ENCODE results near the gene SERPINE2.

DNA sequence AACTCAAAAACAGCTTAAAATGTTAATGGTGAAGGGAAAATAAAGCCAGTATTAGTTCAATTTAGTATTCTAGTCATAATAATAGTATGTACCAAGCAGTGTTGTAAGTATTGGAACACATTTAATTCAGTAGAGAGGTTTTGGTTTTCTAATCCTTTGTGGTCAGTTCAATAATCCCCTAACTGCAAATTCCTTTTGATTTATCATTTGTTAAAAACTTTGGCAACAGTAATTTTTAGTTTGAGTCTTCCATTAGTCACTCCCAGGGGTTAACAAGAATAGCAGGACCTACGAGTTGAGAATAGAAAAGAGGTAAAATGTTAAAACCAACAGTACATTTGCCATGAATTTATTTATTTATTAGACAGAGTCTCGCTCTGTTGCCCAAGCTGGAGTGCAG is 71.1 kb downstream of the SERPINE2 start:
- TF ChIP-seq MAX (IDR thresholded peaks at IDR 0.05; ENCODE audit: insufficient read depth, insufficient read length) = no peak
- TF ChIP-seq CTCF (IDR thresholded peaks at IDR 0.05; ENCODE audit: extremely low read depth in 1 of 2, insufficient read depth in 1 of 2, low read depth in 1 of 2, low read length in 2 of 2) = no peak
- TF ChIP-seq POLR2A (IDR thresholded peaks at IDR 0.05; ENCODE audit: low read depth, low read length) = no peak
- TF ChIP-seq EZH2 (IDR thresholded peaks at IDR 0.05; ENCODE audit: borderline replicate concordance, low read depth, low read length, severe bottlenecking) = no peak
- TF ChIP-seq POLR2AphosphoS5 (IDR thresholded peaks at IDR 0.05; ENCODE audit: insufficient read depth, low read depth, low read length) = no peak
- no peak for TF ChIP-seq FOS (IDR thresholded peaks at IDR 0.05; ENCODE audit: borderline replicate concordance, insufficient read depth, low read length)
- no peak for TF ChIP-seq MYC (IDR thresholded peaks at IDR 0.05; ENCODE audit: low read depth, low read length)
- TF ChIP-seq GATA2 (IDR thresholded peaks at IDR 0.05; ENCODE audit: insufficient read depth, insufficient read length, low read depth, low read length) = no peak

All from endothelial cell of umbilical vein (primary cell).